HL-60/S4 treated with phorbol 12-myristate 13-acetate at 8.2 ng/mL for 4 days and 3 days (cell line): Measurements from ENCODE around the gene TNFRSF14.
"Not testable (repeated sequence)": the region's sequence is repeated elsewhere in the genome, so short reads cannot be mapped to it uniquely, and the experiment has no call there.

Experiments
- in situ Hi-C: fragments of 300-500 bp; cut with MboI; formaldehyde crosslinking; loops from 2 replicates; pipeline ENCODE4 v1.15.0; 2022; ENCODE audit warnings: low sequenced_read_pairs

Gene TNFRSF14

GRCh38 chr1:2564006-2564814 lies 8.0 kb downstream of the TNFRSF14 start:
- in situ Hi-C loops = no loop called here

DNA sequence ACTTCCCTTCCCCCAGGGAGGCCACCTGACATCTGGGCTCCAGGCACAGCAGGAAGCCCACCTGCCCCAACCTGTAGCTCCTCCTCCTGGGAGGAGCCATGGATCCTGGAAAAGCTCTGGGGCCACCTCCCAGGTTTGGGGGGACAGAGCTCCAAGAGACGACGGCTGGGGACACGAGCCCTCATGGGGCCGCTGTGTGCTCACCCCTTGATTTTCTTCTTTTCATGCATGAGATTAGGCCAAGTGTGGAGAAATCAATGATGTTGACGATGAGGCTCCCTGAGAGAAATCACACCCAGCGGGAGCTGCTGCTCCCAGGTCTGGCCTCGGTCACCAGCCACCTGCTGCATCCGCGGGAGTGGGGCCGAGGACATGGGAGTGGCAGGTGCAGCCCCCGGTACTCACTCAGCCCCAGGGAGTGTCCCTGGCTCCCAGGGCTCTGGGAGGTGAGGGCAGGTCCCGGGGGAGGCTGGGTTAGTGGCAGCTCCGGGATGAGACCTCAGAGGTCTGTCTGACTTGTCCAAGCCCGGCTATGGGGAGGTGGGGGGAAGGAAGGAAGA lies 8.7 kb downstream of the TNFRSF14 start:
- in situ Hi-C loops = no loop called here

DNA sequence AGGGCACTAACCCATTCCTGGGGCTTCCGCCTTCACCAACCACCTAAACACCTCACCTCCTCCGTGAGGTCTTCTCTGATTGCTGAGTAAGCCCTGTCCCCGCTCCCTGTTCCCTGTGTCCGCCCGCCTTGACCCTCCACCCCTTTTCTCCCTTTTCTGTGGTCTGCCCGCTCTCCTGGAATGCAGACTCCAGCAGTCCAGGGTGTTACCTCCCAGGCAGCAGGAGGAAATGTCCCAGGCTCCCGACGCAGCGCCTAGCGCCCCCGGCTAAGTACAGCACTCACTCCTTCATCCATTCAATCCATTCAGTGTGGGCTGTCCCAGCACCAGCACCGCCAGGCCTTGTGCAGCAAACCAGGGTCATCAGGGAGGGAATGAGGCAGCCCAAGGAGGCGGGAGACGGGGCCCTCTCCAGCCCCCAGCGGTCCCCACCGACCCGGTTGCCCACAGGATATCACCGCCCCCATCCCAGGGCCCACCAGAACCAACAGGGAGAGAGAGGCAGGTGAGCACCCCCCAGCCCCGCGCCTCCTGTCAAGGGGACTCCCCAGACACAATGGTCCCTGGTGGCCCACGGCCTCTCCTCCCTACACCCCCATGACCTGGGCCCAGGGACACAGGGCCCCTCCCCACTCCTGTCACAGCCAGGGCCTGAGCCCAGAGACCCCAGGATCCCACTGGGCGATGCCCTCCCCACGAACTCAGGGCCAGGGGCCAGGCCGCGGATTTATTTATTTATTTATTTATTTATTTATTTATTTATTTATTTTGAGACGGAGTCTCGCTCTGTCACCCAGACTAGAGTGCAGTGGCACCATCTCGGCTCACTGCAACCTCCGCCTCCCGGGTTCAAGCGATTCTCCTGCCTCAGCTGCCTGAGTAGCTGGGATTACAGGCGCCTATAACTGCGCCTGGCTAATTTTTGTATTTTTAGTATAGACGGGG lies 10.2 kb downstream of the TNFRSF14 start:
- in situ Hi-C loops = no loop called here

DNA sequence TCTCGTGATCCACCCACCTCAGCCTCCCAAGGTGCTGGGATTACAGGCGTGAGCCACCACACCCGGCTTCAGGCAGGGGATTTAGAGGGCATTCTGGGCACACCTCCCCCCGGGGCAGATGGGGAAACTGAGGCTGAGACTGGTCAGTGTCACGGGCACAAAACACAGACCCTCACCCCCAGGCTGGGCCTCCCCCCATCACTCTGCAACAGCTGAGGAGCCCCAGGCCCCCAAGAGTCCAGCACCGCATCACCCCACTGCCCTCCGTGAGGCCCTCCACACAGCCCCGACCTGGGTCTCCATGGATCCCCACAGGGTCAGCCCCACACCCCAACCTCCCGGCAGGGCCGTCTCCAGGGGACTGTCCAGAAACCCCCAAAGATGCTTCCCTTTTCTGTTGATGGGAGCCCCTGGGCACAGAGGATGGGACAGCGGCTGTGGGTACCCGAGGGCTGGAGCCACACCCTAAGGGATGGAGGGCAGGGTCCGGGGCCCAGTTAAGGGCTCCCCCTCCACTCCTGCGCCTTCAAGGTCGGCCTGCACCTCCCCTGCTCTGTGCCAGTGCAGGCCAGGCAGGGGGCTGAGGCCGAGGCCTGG lies 11.0 kb downstream of the TNFRSF14 start:
- in situ Hi-C loops = no loop called here

DNA sequence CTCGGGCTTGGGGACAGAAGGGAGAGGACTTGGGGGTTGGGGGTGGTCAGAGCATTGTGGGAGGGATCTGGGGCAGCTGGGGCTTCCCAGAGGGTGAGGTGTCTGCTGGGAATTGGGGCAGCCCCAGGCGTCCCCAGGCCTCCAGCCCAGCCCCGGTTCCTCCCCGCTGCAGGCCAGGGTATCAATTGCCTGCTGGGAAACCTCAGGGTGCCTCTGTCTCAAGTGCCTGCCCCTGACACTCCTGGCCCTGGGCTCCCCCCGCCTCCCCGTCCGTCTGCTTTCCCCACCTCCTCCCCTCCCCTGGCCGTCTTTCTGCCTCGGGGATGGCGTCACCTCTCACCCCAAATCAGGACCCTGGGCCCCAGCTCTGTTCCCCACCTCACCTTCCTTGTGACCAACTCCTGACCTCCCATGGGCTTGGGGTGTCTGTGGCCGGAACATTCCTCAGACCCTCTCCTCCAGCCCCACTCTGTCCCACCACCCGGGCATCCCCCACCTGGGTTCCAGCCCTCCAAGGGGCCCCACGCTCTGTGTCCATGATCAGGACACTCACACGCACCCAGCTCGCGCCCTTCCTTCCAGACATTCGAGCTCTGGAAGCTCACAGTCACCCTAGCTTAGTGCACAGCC lies 12.1 kb downstream of the TNFRSF14 start:
- in situ Hi-C loops = not testable (repeated sequence)

DNA sequence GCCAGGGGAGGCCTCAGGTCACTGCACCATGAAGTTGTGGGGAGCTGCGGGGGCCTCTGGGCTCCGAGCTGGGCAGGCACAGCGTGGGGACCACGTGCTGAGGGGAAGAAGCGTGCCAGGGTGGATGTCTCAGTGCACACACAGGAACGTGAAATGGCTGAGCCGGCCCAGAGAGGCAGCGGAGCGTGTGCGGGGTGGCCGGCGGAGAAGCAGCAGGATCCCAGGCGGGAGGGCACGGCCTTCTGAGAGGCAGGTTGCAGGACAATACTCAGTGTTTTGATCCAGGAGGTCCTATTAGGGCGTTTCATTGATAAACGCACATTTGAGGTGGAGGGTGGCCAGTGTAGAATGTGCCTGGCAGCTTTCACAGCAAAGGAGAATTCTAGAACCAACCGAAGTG lies 12.9 kb downstream of the TNFRSF14 start:
- in situ Hi-C loops = no loop called here

- in situ Hi-C loops = not testable (repeated sequence)
Observed at GRCh38 chr1:2569703-2570102, 13.5 kb downstream of the TNFRSF14 start.

DNA sequence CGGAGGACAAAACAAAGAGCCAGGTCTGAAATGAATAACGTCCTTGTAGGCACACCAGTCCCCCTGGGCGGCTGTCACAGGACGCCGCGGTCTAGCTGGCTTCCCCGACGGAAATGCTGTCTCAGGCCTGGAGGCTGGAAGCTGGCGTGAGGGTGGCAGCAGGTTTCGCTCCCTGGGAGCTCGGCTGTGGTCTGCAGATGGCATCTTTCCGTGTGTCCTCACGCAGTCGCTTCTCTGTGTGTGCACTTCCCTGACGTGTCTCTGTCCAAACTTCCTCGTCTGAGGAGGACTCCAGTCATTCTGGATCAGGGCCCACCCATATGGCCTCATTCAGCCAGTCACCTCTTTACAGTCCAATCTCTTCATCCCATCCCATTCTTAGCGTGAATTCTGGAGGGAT lies 14.2 kb downstream of the TNFRSF14 start:
- in situ Hi-C loops = no loop called here

GRCh38 chr1:2571348-2571747 lies 15.2 kb downstream of the TNFRSF14 start:
- in situ Hi-C loops = no loop called here

DNA sequence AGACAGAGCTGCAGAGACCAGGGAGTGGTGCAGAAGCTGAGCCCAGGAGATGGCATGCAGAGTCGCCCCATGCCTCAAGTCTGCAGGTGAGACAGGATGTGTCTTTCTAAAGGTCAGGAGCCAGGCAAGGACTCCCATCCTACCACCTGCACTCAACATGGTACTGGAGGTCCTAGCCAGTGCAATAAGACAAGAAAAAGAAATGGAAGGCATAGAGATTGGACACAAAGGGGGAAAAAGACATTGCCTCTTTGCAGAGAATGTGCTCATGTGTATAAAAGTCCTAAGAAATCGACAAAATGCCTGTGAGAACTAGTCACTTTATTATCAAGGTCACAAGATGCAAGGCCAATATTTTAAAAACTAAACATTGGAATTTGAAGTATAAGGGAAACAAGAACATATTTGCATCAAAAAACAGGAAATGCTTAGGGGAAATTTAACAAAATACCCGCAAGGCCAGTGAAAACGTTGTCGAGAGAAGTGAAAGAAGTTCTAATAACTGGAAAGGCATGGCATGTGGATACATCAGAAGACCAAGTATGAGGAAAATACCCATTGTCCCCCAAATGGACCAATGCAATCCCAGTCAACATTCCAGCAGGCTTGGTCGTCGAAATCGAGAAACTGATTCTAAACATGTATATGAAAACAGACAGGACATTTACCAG lies 17.2 kb downstream of the TNFRSF14 start:
- in situ Hi-C loops = no loop called here

DNA sequence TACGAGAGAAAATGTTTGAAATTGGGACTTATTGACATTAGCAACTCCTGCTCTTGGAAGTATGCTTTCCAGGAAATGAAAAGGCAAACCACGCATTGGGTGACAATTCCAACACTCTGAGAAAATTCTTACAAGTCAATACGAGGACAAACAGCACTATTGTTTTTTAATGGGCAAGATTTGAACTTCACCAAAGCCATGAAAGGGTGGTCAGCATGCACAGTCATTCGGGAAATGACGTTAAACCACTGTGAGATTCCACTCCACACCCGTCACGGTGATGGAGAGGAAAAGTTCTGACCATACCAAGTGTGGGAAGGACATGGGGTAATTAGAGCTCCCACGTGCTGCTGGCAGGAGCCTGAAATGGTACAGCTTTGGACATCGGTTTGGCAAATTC lies 18.2 kb downstream of the TNFRSF14 start:
- in situ Hi-C loops = no loop called here

DNA sequence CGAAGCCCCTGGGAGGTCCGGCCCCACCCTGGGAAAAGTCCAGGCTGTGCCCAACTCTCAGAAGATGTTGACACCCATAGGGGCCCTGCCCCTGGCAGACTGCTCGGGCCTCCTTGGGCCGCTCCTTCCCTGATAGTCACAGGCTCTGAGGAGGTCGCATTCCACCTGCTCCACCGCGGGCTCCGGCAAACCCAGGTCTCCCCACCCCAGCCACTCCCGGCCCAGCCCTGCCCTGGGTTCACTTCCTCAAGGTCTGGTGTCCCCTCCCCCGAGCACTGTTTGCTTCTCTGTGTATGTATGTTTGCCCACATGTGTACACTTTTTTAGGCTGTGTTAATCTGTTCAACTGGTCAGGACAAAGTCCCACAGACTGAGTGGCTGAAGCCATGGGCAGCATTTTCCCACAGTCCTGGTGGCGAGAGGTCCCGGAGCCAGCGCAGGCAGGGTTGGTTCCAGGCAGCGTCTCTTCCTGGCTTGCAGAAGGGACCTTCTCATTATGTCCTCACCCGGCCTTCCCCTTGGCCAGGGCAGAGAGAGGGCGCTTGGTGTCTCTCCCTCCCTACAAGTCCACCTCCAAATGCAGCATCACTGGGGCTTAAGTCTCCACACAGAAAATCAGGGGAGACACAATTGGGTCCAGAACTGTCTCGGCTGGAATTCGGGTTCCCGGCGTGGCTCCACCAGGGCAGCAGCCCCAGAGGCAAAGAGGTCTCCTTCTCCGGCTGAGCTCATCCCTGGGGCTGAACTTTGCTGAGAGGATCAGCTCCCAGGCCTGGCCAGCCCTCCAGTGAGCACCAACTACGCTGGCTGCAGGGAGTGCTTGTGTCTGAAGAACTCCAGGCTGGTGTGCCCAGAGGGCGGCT lies 19.9 kb downstream of the TNFRSF14 start:
- in situ Hi-C loops = no loop called here

DNA sequence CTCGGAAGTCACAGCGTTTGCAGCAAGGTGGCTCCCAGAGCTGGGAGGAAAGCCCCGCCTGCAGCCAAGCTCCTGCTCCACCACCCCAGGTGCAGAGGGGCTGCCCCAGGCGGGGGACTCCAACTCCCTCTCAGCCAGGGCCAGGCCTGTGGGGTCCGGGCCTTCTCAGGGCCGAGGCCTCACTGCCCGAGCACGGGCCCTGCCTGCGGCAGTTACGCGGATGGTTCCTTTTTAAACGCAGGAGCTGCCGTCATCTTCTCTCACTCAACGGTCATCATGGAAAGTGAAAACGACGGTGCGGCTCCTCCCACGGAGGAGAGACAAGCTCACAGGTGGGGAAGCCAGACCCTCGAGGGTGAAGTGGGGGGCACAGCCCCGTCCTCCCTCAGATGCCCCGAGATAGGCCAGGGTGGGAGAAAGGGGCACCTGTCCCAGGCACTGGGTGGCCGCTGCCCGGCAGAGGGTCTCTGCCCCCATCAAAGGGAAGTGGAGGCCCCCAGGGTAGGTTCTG lies 21.4 kb downstream of the TNFRSF14 start:
- in situ Hi-C loops = not testable (repeated sequence)

- in situ Hi-C loops = no loop called here
Observed at GRCh38 chr1:2578758-2579118, 22.6 kb downstream of the TNFRSF14 start.

GRCh38 chr1:2580691-2581090 lies 24.5 kb downstream of the TNFRSF14 start:
- in situ Hi-C loops = no loop called here

DNA sequence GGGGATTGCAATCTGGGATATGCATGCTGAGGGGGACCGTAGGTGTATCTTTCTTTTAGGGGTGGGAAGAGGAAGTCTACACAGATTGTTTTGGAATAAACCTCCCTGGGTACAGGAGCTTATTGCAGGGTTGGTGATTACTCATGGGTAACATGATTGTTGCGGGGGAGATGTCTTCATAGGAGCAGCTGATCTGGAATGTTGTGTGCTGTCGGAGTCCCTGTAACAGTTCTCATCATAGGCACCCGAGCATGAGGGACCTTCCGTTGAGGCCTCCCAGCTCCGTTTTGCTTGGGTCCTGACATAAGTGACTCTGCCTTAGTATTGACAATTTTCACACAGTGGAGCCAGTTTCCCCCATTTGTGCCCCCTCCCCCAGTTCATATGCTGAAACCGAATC lies 26.2 kb downstream of the TNFRSF14 start:
- in situ Hi-C loops = no loop called here

DNA sequence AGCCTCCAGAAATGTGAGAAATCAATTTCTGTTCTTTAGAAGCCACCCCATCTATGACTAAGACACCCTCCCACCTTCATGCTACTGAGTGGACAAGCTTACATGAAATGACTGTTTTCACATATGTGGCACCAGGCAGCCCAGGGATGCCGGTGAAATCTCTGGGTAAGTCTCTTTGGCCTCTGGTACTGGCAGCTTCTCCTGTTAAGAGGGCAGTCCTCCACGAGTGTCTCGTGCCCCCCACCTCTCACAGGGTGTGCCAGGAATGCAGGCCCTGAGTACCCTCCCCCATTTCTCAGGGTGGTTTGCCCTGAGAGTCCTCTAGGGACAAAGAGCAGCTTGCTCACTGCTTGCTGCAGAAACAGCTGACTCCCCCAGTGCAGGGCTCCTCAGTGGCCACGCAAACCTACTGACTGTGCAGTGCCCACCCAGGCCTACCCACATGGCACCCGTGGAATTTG lies 27.2 kb downstream of the TNFRSF14 start:
- in situ Hi-C loops = no loop called here

- in situ Hi-C loops = no loop called here
Observed at GRCh38 chr1:2583871-2584351, 27.7 kb downstream of the TNFRSF14 start.
